Astrocyte (in vitro differentiated cells and primary cell): ENCODE data around the gene IFT43. TPM values are rescaled to one million over a fixed set of nuclear protein-coding genes. Genes with fewer than 3 reads are reported as not detected.

Source experiments
- DNase-seq: peaks from one replicate; pipeline ENCODE4 v3.0.0-alpha.2; 2010; ENCODE audit warnings: low read depth
- FAIRE-seq: peaks from 2 replicates; lab custom pipeline; 2011; peaks lifted over from hg19 to GRCh38; lab: Jason Lieb, UNC
- H2AFZ ChIP-seq: 2 replicates; pipeline ENCODE4 v1.6.0; 2012; ENCODE audit warnings: low read depth, low read length, inconsistent platforms
- H3K27ac ChIP-seq: 2 replicates; pipeline ENCODE4 v1.5.1; 2011; ENCODE audit warnings: low read depth, low read length, inconsistent platforms
- H3K27me3 ChIP-seq: 2 replicates; pipeline ENCODE4 v1.6.0; 2011; ENCODE audit warnings: low read length, inconsistent platforms; ENCODE audit not compliant: insufficient read depth
- H3K36me3 ChIP-seq: 2 replicates; pipeline ENCODE4 v1.5.1; 2011; ENCODE audit warnings: low read length, inconsistent platforms; ENCODE audit not compliant: insufficient read depth
- H3K4me1 ChIP-seq: 2 replicates; pipeline ENCODE4 v1.5.1; 2011; ENCODE audit warnings: low read length, inconsistent platforms; ENCODE audit not compliant: insufficient read depth
- H3K4me2 ChIP-seq: 2 replicates; pipeline ENCODE4 v1.6.0; 2012; ENCODE audit warnings: low read length, inconsistent platforms
- H3K4me3 ChIP-seq: 2 replicates; pipeline ENCODE4 v1.5.1; 2011; ENCODE audit warnings: low read depth, mild to moderate bottlenecking, low read length, inconsistent platforms; ENCODE audit not compliant: insufficient read depth
- H3K79me2 ChIP-seq: 2 replicates; pipeline ENCODE4 v1.6.0; 2012; ENCODE audit warnings: mild to moderate bottlenecking, low read length, inconsistent platforms; ENCODE audit not compliant: insufficient read depth
- H3K9ac ChIP-seq: 2 replicates; pipeline ENCODE4 v1.6.0; 2012; ENCODE audit warnings: mild to moderate bottlenecking, low read length, inconsistent platforms
- H3K9me3 ChIP-seq: 2 replicates; pipeline ENCODE4 v1.5.1; 2012; ENCODE audit warnings: low read depth, mild to moderate bottlenecking, low read length, inconsistent platforms; ENCODE audit not compliant: insufficient read depth
- H4K20me1 ChIP-seq: 2 replicates; pipeline ENCODE4 v1.6.0; 2012; ENCODE audit warnings: low read length, inconsistent platforms; ENCODE audit not compliant: insufficient read depth
- H3K27ac Mint-ChIP-seq: one replicate; pipeline ENCODE4 v1.8.0; 2021; ENCODE audit warnings: mild to moderate bottlenecking, mixed read lengths; ENCODE audit not compliant: unreplicated experiment
- H3K27me3 Mint-ChIP-seq: one replicate; pipeline ENCODE4 v1.8.0; 2021; ENCODE audit warnings: low read depth, mixed read lengths; ENCODE audit not compliant: unreplicated experiment
- H3K36me3 Mint-ChIP-seq: one replicate; pipeline ENCODE4 v1.8.0; 2021; ENCODE audit warnings: low read depth, mixed read lengths; ENCODE audit not compliant: unreplicated experiment
- H3K4me1 Mint-ChIP-seq: one replicate; pipeline ENCODE4 v1.8.0; 2021; ENCODE audit warnings: low read depth, mixed read lengths; ENCODE audit not compliant: unreplicated experiment
- H3K4me3 Mint-ChIP-seq: one replicate; pipeline ENCODE4 v1.8.0; 2021; ENCODE audit warnings: mild to moderate bottlenecking, moderate library complexity, mixed read lengths; ENCODE audit not compliant: unreplicated experiment
- H3K9me3 Mint-ChIP-seq: one replicate; pipeline ENCODE4 v1.8.0; 2021; ENCODE audit warnings: mild to moderate bottlenecking, mixed read lengths; ENCODE audit not compliant: unreplicated experiment
- CTCF ChIP-seq: IDR thresholded peaks from 2 replicates; pipeline ENCODE4 v1.5.1; 2011; ENCODE audit warnings: low read depth, mild to moderate bottlenecking, inconsistent platforms, low read length, moderate library complexity; ENCODE audit not compliant: insufficient read depth
- EZH2 ChIP-seq: IDR thresholded peaks from 2 replicates; pipeline ENCODE4 v1.6.1; 2012; ENCODE audit warnings: mild to moderate bottlenecking, low read length, inconsistent platforms; ENCODE audit not compliant: insufficient read depth
- total RNA-seq: library from RNA; stranded (reverse); gene quantifications from 2 replicates; pipeline ENCODE4 v1.2.1, GENCODE V29; 2021

The IFT43 gene
- total RNA-seq, 1 donor from 2014 or later = 29.4 TPM

- TF ChIP-seq CTCF (no peak), EZH2 (no peak)
- Histone ChIP-seq H3K4me3 (no peak overlapping the region), H4K20me1 (peaks cover 22% of the 10 kb centered on the region), H3K27ac (no peak overlapping the region), H3K9ac (no peak overlapping the region), H2AFZ (no peak overlapping the region), H3K9me3 (no peaks in the 10 kb centered on the region), H3K4me2 (no peak overlapping the region), H3K79me2 (no peaks in the 10 kb centered on the region), H3K4me1 (no peaks in the 10 kb centered on the region), H3K36me3 (peaks cover 7% of the 10 kb centered on the region), H3K27me3 (no peaks in the 10 kb centered on the region)
- no peak overlapping the region for H3K27ac Mint-ChIP-seq
- no peaks in the 10 kb centered on the region for H3K9me3 Mint-ChIP-seq
- peaks cover 26% of the 10 kb centered on the region for H3K36me3 Mint-ChIP-seq
- FAIRE-seq = no peak
- peak; percentile 30 for DNase-seq
- no peak overlapping the region for H3K4me3 Mint-ChIP-seq
- peaks cover 16% of the 10 kb centered on the region for H3K4me1 Mint-ChIP-seq
- H3K27me3 Mint-ChIP-seq = no peaks in the 10 kb centered on the region
These were observed 26.8 kb downstream of the IFT43 start for GRCh38 chr14:76012354-76012753.

- no peak overlapping the region for H3K4me3 Mint-ChIP-seq
- H2AFZ ChIP-seq = no peak overlapping the region
- peaks cover 4% of the 10 kb centered on the region for H3K79me2 ChIP-seq
- peaks cover 10% of the 10 kb centered on the region for H3K4me1 Mint-ChIP-seq
- no peaks in the 10 kb centered on the region for H3K4me1 ChIP-seq
- H3K27ac ChIP-seq = no peak overlapping the region
- no peaks in the 10 kb centered on the region for H3K27me3 Mint-ChIP-seq
- H3K27me3 ChIP-seq = no peaks in the 10 kb centered on the region
- peaks cover 17% of the 10 kb centered on the region for H4K20me1 ChIP-seq
- H3K9me3 ChIP-seq = no peaks in the 10 kb centered on the region
- FAIRE-seq = no peak
- H3K36me3 ChIP-seq = peaks cover 5% of the 10 kb centered on the region
- no peak for TF ChIP-seq CTCF
- no peak for TF ChIP-seq EZH2
- peaks cover 38% of the 10 kb centered on the region for H3K36me3 Mint-ChIP-seq
- peaks cover 10% of the 10 kb centered on the region for H3K9me3 Mint-ChIP-seq
- H3K27ac Mint-ChIP-seq = no peak overlapping the region
- no peak overlapping the region for H3K4me2 ChIP-seq
- no peak overlapping the region for H3K9ac ChIP-seq
- no peak overlapping the region for H3K4me3 ChIP-seq
- DNase-seq = no peak
These were observed 29.6 kb downstream of the IFT43 start for GRCh38 chr14:76015191-76015590.

- Histone ChIP-seq H3K4me3 (no peak overlapping the region), H3K9me3 (no peaks in the 10 kb centered on the region), H3K27ac (no peak overlapping the region), H3K79me2 (peaks cover 7% of the 10 kb centered on the region), H3K9ac (no peak overlapping the region), H3K4me1 (no peaks in the 10 kb centered on the region), H3K4me2 (no peak overlapping the region), H3K27me3 (no peaks in the 10 kb centered on the region), H3K36me3 (peaks cover 4% of the 10 kb centered on the region), H2AFZ (no peak overlapping the region), H4K20me1 (peaks cover 22% of the 10 kb centered on the region)
- FAIRE-seq (no peak), DNase-seq (peak; percentile 62)
- no peak for TF ChIP-seq EZH2
- Mint-ChIP-seq H3K36me3 (peaks cover 43% of the 10 kb centered on the region), H3K4me1 (peaks cover 10% of the 10 kb centered on the region), H3K9me3 (peaks cover 11% of the 10 kb centered on the region), H3K27me3 (no peaks in the 10 kb centered on the region), H3K4me3 (no peak overlapping the region), H3K27ac (no peak overlapping the region)
These were observed 30.1 kb downstream of the IFT43 start for GRCh38 chr14:76015668-76016067.
